DOHH2 (cell line): Measurements from ENCODE around the gene SLC15A2.

Source experiments
- CTCF ChIP-seq: fragments of 200-600 bp; sonication (generic); IDR thresholded peaks from one replicate; pipeline ENCODE4 v1.5.1; 2014; ENCODE audit warnings: antibody characterized with exemption, mild to moderate bottlenecking, low read depth, low read length; ENCODE audit not compliant: poor library complexity, severe bottlenecking
- EZH2phosphoT487 ChIP-seq: fragments of 200-600 bp; sonication (generic); IDR thresholded peaks from 2 replicates; pipeline ENCODE4 v1.6.1; 2017; ENCODE audit warnings: borderline replicate concordance, mild to moderate bottlenecking, antibody characterized with exemption, low read length, moderate library complexity, mixed read lengths

GRCh38 chr3:121979246-121979645 is 85.0 kb downstream of the SLC15A2 start:
- TF ChIP-seq CTCF (no peak), EZH2phosphoT487 (no peak)
